Pulmonary artery endothelial cell (primary cell): ENCODE measurements around the gene EFCAB12. TPM values are rescaled to one million over a fixed set of nuclear protein-coding genes. Genes with fewer than 3 reads are reported as not detected.
"Not testable (repeated sequence)": the region's sequence is repeated elsewhere in the genome, so short reads cannot be mapped to it uniquely, and the experiment has no call there.

ENCODE experiments used
- DNase-seq: peaks from one replicate; pipeline ENCODE4 v3.0.0-alpha.2; 2011; ENCODE audit warnings: low read depth, low spot score
- total RNA-seq: library from RNA; depleted of rRNA; stranded (reverse); fragments of >200 nt; gene quantifications from 2 replicates; pipeline ENCODE4 v1.2.3, GENCODE V29; 2014

Gene EFCAB12
- total RNA-seq, 1 donor from 2014 or later = under 0.01 TPM

DNA sequence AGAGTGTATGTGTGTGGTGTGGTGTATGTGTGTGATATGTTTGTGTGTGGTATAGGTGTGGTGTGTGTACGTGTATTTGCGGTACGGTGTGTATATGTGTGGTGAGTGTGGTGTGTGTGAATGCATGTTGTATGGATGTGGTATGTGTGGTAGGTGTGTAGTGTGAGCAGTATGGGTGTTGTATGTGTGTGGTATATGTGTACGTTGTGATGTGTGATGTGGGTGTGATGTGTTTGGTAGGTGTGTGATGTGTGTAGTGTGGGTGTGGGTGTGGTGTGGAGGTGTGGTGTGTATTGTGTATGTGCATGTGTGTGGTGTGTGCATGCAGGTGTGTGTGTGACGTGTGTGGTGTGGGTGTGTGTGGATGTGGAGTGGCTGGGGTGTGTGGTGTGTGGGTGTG is 58.7 kb downstream of the EFCAB12 start:
- no peak for DNase-seq

- DNase-seq = no peak
These were observed 60.6 kb downstream of the EFCAB12 start for GRCh38 chr3:129367821-129368220.

- no peak for DNase-seq
These were observed 62.1 kb downstream of the EFCAB12 start for GRCh38 chr3:129366312-129366831.

GRCh38 chr3:129365296-129366136 is 62.9 kb downstream of the EFCAB12 start:
- DNase-seq = no peak

DNA sequence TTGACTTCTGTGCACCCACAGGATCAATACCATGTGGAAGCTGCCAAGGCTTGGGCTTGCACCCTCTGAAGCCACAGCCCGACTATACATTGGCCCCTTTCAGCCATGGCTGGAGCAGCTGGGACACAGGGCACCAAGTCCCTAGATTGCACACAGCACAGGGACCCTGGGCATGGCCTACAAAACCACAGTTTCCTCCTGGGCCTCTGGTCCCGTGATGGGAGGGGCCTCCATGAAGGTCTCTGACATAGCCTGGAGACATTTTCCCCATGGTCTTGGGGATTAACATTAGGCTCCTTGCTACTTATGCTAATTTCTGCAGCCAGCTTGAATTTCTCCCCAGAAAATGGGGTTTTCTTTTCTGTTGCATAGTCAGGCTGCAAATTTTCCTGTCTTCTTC is 63.6 kb downstream of the EFCAB12 start:
- not testable (repeated sequence) for DNase-seq

- not testable (repeated sequence) for DNase-seq
These were observed 65.1 kb downstream of the EFCAB12 start for GRCh38 chr3:129363356-129363755.

DNA sequence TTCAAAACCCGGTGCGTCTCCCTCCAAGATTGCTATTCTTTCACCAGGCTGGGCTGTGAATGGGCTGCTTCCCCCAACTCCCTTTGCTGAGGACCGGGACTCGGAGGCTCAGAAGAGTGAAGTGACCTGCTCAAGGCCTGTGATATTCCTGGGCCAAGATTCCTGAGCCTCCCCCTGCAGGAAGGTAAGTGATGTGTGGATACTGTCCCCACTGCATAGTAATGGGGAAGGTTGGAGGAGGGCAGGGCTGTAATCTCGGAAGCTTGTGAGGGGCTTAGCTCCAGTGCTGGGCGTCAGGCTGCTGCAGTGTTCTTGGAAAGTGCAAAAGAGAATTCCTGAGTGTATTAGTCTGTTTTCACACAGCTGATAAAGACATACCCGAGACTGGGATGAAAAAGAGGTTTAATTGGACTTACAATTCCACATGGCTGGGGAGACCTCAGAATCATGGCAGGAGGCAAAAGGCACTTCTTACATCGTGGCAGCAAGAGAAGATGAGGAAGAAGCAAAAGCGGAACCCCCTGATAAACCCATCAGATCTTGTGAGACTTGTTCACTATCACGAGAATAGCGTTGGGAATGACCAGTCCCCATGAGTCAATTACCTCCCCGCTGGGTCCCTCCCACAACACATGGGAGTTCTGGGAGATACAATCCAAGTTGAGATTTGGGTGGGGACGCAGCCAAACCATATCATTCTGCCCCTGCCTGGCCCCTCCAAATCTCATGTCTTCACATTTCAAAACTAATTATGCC is 67.6 kb downstream of the EFCAB12 start:
- no peak for DNase-seq

DNA sequence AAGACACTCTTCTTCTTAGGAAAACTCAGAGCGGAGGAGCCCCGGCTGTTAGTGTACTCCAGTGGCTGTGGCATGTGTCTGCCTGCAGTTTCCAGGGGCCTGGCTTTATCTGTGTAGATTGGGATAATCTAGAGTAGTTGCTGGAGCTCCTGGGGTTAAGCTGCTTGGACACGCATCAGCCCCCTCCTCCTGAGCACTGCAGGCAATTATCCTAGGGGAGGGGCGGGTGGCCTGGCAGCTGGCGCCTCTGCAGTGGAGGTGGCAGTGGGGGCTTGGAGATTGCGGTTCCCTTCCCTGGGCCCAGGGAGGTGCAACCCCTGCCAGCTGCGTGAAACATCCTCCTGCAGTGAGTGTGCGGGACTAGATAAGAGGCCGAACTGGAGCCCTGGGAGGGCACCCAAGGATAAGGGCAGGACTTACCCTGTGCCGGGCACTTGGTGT is 68.2 kb downstream of the EFCAB12 start:
- DNase-seq = no peak

DNA sequence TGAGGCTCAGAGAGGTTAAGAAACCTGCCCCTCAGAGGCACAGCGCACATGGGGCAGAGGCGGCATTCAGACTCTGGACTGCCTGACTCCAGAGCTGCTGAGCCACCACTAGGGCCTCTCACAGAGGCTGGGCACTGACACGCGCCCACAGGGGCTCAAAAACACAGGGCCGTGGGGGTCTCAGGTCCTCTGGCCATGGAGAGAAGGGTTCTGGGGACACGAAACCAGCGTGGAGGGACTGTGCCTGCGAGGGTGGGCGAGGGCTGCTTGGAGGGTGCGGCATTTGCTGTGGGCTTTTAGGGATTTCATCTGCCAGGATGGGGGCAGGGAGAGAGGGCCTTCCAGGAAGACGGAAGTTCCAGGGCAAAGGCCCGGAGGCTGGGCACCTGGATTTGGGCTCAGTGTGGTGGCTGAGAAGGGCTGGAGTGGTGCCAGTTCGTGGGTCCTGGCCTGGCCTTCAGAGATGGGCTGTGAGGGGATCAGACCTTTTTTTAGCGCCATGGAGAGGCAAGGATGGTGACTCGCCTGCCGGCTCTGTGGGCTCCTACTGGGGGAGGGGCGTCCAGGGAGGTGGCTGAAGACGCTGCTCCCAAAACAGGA is 69.6 kb downstream of the EFCAB12 start:
- no peak for DNase-seq

- DNase-seq = no peak
These were observed 70.2 kb downstream of the EFCAB12 start for GRCh38 chr3:129358177-129358771.

- no peak for DNase-seq
These were observed 70.8 kb downstream of the EFCAB12 start for GRCh38 chr3:129357616-129358015.

GRCh38 chr3:129356756-129357425 is 71.5 kb downstream of the EFCAB12 start:
- DNase-seq = no peak

DNA sequence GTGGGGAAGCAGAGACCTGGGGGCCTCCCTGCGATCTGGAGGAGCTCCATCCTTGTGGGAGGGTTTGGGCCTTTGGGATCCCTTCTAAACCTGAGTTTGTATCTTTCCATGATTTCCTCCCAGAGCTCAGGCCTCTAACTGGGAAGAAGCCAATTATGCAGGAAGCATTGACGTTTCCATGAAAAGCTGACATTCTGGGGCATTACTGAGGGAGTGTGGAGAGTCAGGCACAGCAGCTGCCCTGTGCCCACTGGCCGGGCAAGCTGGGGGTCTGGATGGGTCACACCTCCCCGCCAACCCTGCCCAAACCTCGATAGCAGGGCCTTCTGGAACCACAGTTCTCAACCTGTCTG is 74.9 kb downstream of the EFCAB12 start:
- DNase-seq = no peak

DNA sequence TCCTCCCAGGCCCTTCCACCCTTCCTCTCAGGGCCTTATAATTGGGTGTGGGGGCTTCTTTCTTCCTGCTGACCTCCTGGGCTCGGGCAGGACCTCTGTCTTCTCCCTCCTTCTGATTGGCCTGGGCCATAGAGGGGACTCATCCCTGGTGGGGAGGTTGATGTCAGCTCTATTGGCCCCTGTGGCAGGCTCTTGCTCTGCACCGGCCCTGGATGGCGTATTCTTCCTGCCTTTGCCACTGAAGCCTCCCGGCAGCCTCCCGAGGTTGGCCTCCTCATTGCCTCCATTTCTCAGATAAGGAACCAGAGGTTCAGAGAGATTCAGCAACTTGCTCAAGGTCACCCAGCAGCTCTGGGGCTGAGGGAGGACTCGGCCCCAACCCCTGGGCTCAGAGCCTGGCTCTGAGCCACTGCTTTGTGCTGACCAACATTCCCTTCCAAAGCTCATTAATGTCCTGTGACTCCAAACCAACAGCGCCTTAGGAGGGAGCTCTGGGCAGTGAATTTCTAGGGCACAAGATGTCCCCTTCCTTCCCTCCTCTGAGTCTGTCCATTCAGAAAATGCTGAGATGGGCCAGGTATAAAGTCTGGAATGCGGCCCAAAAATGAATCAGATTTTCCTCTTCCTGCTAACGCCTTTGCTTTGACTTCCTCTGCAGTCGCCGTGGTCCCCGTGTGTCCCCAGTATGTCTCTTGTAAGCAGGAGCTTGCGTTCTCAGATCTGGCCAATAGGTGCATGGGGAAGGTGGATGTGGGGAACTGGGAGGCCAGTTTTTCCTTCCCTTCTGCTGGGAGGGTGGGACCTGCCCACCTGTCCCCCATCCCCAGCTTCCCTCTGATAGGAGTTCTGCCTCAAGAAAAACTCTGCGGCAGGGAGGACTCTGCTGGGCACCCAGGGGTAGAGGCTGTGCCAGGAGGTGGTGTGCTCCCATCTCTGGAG is 75.5 kb downstream of the EFCAB12 start:
- peak; percentile 5 for DNase-seq

GRCh38 chr3:129352045-129352444 is 76.4 kb downstream of the EFCAB12 start:
- no peak for DNase-seq

Other genes with a start within 250 kb of the EFCAB12 start
- gene CNBP, start 244.7 kb downstream of the EFCAB12 start, total RNA-seq = 223 and 313 TPM in 2 replicates
- gene COPG1, start 179.0 kb downstream of the EFCAB12 start, total RNA-seq = 247 and 274 TPM in 2 replicates
- 27.9 and 35.6 TPM in 2 replicates for gene HMCES, start 149.8 kb downstream of the EFCAB12 start, total RNA-seq
- 20.0 and 29.6 TPM in 2 replicates for gene MBD4, start 11.3 kb upstream of the EFCAB12 start, total RNA-seq
- 22.0 and 26.7 TPM in 2 replicates for gene IFT122, start 11.6 kb upstream of the EFCAB12 start, total RNA-seq
- not detected in 2 replicates for gene RHO, start 100.0 kb upstream of the EFCAB12 start, total RNA-seq
- not detected in 2 replicates for gene H1-8, start 114.5 kb upstream of the EFCAB12 start, total RNA-seq
- 236 and 339 TPM in 2 replicates for gene PLXND1, start 178.0 kb upstream of the EFCAB12 start, total RNA-seq